ENCODE results near the gene PRAC1. TPM values are rescaled to one million over a fixed set of nuclear protein-coding genes. Genes with fewer than 3 reads are reported as not detected.

PRAC1 gene
- total RNA-seq, 1 experiment from 2014 or later, result not detected

DNA sequence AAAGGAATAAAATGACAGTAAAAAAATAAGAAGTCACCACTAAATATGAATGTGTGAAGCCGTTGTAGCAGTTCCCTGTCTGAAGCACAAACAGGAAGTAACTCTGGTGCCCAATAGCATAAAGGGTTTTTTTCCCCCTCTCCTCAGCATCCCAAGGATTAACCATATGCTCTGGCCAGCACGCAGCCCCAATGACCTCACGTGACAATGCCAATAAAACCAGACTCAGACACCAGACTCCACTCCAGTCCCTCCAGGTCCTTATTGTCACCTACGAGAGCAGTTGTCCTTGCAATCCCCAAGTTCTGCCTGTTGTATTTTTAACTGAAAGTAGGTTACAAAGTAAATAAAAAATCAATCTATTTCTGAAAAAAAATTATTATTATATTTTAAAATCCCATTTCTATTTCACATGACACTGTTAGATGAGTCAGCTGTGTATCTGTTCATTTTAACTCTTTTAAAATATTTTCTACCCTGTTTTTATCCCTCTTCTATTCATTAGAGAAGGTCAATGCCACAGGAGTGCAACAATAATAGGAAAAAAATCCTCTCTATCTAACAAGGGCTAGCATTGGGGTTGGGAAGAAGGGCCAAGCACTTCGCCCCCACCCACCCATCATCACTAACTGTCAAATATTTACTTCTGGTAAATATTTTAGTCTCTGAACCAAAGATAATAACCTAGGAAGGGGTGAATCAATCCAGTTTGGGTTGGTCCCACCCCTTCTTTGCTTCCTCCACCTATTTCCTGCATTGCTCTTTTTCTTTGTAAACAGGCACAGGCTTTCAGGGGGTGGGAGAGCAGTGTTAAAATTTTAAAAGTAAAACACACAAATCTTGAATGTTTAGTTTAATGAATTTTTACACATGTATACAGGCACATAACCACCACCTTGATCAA lies 6.6 kb downstream of the PRAC1 start:
- H3K36me3 Mint-ChIP-seq (ENCODE audit: insufficient read depth in 1 of 3, low read depth in 3 of 3), result no peaks in the 10 kb centered on the region
- H2BK5ac ChIP-seq (ENCODE audit: insufficient read length, low read length), result no peak overlapping the region
- H3K23me2 ChIP-seq (ENCODE audit: insufficient read length, low read depth, low read length, poor library complexity, severe bottlenecking), result peaks cover 8% of the 10 kb centered on the region
- no peak overlapping the region for H3T11ph ChIP-seq (ENCODE audit: low read length)
- H4K5ac ChIP-seq (ENCODE audit: insufficient read length, low read depth, low read length), result no peak overlapping the region
- H3K4me2 ChIP-seq (ENCODE audit: insufficient read depth, insufficient read length, low read length), result no peak overlapping the region
- no peak overlapping the region for H2BK12ac ChIP-seq (ENCODE audit: insufficient read length, low read depth, low read length)
- H4K91ac ChIP-seq (ENCODE audit: insufficient read length, low read depth, low read length), result no peak overlapping the region
- H3K4ac ChIP-seq (ENCODE audit: low read depth, low read length), result no peak overlapping the region
- H3K27ac ChIP-seq (ENCODE audit: insufficient read length, low read depth, low read length), result no peak overlapping the region
- H3K4me1 Mint-ChIP-seq, result peaks cover 24 to 29% of the 10 kb centered on the region in 2 experiments
- TF ChIP-seq, protein P1, sequence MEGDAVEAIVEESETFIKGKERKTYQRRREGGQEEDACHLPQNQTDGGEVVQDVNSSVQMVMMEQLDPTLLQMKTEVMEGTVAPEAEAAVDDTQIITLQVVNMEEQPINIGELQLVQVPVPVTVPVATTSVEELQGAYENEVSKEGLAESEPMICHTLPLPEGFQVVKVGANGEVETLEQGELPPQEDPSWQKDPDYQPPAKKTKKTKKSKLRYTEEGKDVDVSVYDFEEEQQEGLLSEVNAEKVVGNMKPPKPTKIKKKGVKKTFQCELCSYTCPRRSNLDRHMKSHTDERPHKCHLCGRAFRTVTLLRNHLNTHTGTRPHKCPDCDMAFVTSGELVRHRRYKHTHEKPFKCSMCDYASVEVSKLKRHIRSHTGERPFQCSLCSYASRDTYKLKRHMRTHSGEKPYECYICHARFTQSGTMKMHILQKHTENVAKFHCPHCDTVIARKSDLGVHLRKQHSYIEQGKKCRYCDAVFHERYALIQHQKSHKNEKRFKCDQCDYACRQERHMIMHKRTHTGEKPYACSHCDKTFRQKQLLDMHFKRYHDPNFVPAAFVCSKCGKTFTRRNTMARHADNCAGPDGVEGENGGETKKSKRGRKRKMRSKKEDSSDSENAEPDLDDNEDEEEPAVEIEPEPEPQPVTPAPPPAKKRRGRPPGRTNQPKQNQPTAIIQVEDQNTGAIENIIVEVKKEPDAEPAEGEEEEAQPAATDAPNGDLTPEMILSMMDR (conservative IDR thresholded peaks at IDR 0.05), result no peak
- no peak overlapping the region for H3K9ac ChIP-seq (ENCODE audit: extremely low read depth, insufficient read length, low read length)
- H3K14ac ChIP-seq (ENCODE audit: insufficient read depth, low read length), result no peak overlapping the region
- WGBS (ENCODE audit: extremely low coverage, insufficient read length, low lambda C conversion rate), result no CpG with 5 or more reads among the region's 5 CpGs
- H3K9me3 Mint-ChIP-seq, result peaks cover 0 to 5% of the 10 kb centered on the region in 2 experiments; a peak in 2 of 5 replicates
- H3K79me1 ChIP-seq (ENCODE audit: insufficient read depth, low read depth, low read length, poor library complexity, severe bottlenecking), result no peaks in the 10 kb centered on the region
- H3K4me1 ChIP-seq (ENCODE audit: insufficient read depth, low read length), result 0 out of 2 replicates have a peak, but pooled peaks cover 2% of the 10 kb centered on the region
- H3K27me3 ChIP-seq (ENCODE audit: insufficient read depth, low read length), result peaks cover 41% of the 10 kb centered on the region
- no peak overlapping the region for H4K8ac ChIP-seq (replicated peaks; ENCODE audit: insufficient read length, low read depth, low read length)
- no peak for DNase-seq
- H3K23ac ChIP-seq (ENCODE audit: insufficient read length, low read depth, low read length), result no peak overlapping the region
- H2BK20ac ChIP-seq (ENCODE audit: low read depth, low read length, poor library complexity, severe bottlenecking), result no peak overlapping the region
- no peaks in the 10 kb centered on the region for H3K9me3 ChIP-seq (ENCODE audit: control insufficient read depth, low read depth, low read length)
- H3K18ac ChIP-seq (ENCODE audit: insufficient read length, low read depth, low read length), result no peak overlapping the region
- H3K27me3 Mint-ChIP-seq (ENCODE audit: low read depth), result peaks cover 100% of the 10 kb centered on the region
- no peak overlapping the region for H3K27ac Mint-ChIP-seq
- no peaks in the 10 kb centered on the region for H3K79me2 ChIP-seq (ENCODE audit: insufficient read depth, low read length)
- H2BK15ac ChIP-seq (ENCODE audit: low read depth, low read length), result no peak overlapping the region
- no peak overlapping the region for H3K56ac ChIP-seq (ENCODE audit: insufficient read length, low read depth, low read length)
- no peak overlapping the region for H2AK5ac ChIP-seq (ENCODE audit: insufficient read length, low read length)
- H3K4me3 Mint-ChIP-seq, result no peak overlapping the region
- H4K20me1 ChIP-seq (ENCODE audit: control insufficient read depth, insufficient read depth, insufficient read length), result no peaks in the 10 kb centered on the region
- H2BK120ac ChIP-seq (ENCODE audit: low read depth, low read length, poor library complexity, severe bottlenecking), result no peak overlapping the region
- no peak overlapping the region for H2AFZ ChIP-seq (ENCODE audit: low read length)

All from H9 (cell line).